Right lobe of liver (tissue), 6 donors: ENCODE data around the gene PTPRN2. TPM values are rescaled to one million over a fixed set of nuclear protein-coding genes. Genes with fewer than 3 reads are reported as not detected.
A peak's percentile ranks its signal among the peaks of the same experiment; 100 is the strongest.
"Not testable (repeated sequence)": the region's sequence is repeated elsewhere in the genome, so short reads cannot be mapped to it uniquely, and the experiment has no call there.

Experiments
- ATAC-seq, 4 donors: fragments of 200-7000 bp; cut with Tn5 transposase; one replicate each; pipeline ENCODE4 v1.9.1; 2020; ENCODE audit warnings: mild to moderate bottlenecking in 4 of 4, moderate library complexity in 4 of 4
- DNase-seq, 3 donors: peaks; one replicate each; pipeline ENCODE4 v3.0.0-alpha.2; 2020
- H3K27ac ChIP-seq, 3 donors: fragments of 200-600 bp; one replicate each; pipeline ENCODE4 v1.8.0; 2022
- H3K27me3 ChIP-seq, 2 donors: fragments of 200-600 bp; one replicate each; pipeline ENCODE4 v1.8.0; 2022
- H3K36me3 ChIP-seq, 4 donors: fragments of 200-600 bp; sonication (generic) in 1 of 4; one replicate each; pipeline versions ENCODE4 v1.5.1 to v1.8.0; 2017 to 2022; ENCODE audit warnings: control low read depth in 1 of 4
- H3K4me1 ChIP-seq, 4 donors: fragments of 200-600 bp; sonication (generic) in 1 of 4; one replicate each; pipeline versions ENCODE4 v1.5.1 to v1.8.0; 2017 to 2022; ENCODE audit warnings: control low read depth in 1 of 4
- H3K4me3 ChIP-seq, 3 donors: fragments of 200-600 bp; one replicate each; pipeline ENCODE4 v1.8.0; 2022
- H3K9me3 ChIP-seq, 4 donors: fragments of 200-600 bp; sonication (generic) in 1 of 4; one replicate each; pipeline versions ENCODE4 v1.5.1 to v1.8.0; 2017 to 2022; ENCODE audit warnings: control low read depth in 1 of 4
- POLR2A ChIP-seq: fragments of 450-650 bp; IDR thresholded peaks from one replicate; pipeline ENCODE4 v1.6.1; 2017; ENCODE audit warnings: antibody characterized with exemption, mild to moderate bottlenecking
- WGBS: methylation state at CpG from one replicate; pipeline ENCODE4 v1.1.6; 2018; ENCODE audit warnings: low coverage, low lambda C conversion rate; ENCODE audit not compliant: insufficient coverage; ENCODE audit errors: missing lambda C conversion rate; 5-methylcytosine and 5-hydroxymethylcytosine counted together
- intact Hi-C, 2 donors: fragments of 100-400 bp; cut with DNase I; formaldehyde crosslinking; loops; one replicate each; pipeline versions ENCODE4 v1.11.2 to v1.14.1; 2022
- long read RNA-seq: library from polyadenylated mRNA; unstranded; transcript quantifications from one replicate; pipeline ENCODE4 v2.0.0, GENCODE V29; 2019
- total RNA-seq, 6 experiments: library from RNA; depleted of rRNA in 2 of 6; stranded (reverse); fragments of >200 nt in 2 of 6; fragmentation: NEBNext Ultra II Directional in 3 of 6; extraction: Animal tissue kit (Norgen Biotek cat#: 25700) in 3 of 6; gene quantifications; one replicate each; pipeline versions ENCODE4 v1.1.0 to v1.2.4, GENCODE V29; 2016 to 2023
- TF ChIP-seq, protein P1 (sequence below), 4 donors: fragments of 200-600 bp in 3 of 4; fragments of 450-650 bp in 1 of 4; IDR thresholded peaks; one replicate each; pipeline versions ENCODE4 v1.5.1 to v1.8.0; 2016 to 2022; ENCODE audit warnings: antibody characterized with exemption in 4 of 4, mild to moderate bottlenecking in 2 of 4
- donor health status: DM: no; HTN: yes; CAD: no.
- donor health status: DM: no; HTN: no; CAD: no.
- donor health status: DM: no; HTN: no; CAD: no.
- donor health status: DM: no; HTN: yes; CAD: no.
- donor health status: DM: no; HTN: yes; CAD: no.

The PTPRN2 gene
- total RNA-seq: under 1 TPM; 0.15 to 0.87 (median 0.67) TPM
- long read RNA-seq, partial matches to known transcripts: 2 of 2 reads
- long read RNA-seq, other reads (novel, unspliced or antisense): 0 of 2 reads

DNA sequence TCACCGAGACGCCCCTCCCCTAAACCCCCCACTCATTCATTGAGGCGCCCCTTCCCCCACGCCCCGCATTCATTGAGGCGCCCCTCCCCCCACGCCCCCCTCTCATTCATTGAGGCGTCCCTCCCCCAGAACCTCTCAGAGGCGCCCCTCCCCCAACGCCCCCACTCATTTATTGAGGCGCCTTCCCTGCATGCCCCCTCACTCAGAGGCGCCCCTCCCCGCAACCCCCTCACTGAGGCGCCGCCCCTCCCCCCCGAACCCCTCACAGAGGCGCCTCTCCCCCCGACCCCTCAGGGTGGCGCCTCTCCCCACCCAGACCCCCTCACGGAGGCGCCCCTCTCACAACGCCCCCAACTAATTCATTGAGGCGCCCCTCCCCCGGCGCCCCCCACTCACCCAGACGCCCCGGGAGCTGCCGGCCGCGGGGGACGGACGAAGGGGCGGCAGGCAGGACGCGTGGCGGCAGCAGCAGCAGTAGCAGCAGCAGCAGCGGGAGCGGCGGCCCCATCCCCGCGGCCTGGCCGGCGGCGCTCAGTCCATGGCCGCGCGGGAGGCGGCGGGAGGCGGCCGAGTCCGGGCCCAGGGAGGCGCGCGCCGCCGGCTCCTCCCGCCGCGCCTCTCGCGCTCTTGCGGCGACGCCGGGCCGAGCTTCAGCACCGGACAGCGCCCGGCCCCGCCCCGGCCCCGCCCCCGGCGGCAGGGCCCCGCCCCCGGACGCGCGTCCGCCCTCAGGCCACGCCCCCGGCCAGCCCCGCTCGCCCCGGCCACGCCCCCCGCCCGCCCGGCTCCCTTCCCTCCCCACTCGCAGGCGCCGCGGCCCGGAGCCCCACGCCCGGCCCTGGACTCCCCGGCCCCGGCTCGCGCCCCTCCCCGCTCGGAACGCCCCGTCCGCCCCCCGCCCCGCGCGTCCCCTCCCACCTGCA is at the start of gene PTPRN2:
PTPRN2 (minus strand) TSS at position 662 of the 923 bp plus-strand sequence.
- no peaks in the 10 kb centered on the region for H3K9me3 ChIP-seq
- no peak within 1 kb of the TSS for H3K27ac ChIP-seq
- peaks cover 0 to 14% of the 10 kb centered on the region in 2 donors for H3K27me3 ChIP-seq
- peaks cover 0 to 5% (median 0%) of the 10 kb centered on the region in 4 donors for H3K4me1 ChIP-seq
- no peaks in the 10 kb centered on the region for H3K36me3 ChIP-seq
- H3K4me3 ChIP-seq: peak within 1 kb of the TSS in 1 of 3 donors; percentile 40
- DNase-seq: peak; percentile 54 to 70 (median 65)
- TF ChIP-seq POLR2A: no peak
- TF ChIP-seq, protein P1, sequence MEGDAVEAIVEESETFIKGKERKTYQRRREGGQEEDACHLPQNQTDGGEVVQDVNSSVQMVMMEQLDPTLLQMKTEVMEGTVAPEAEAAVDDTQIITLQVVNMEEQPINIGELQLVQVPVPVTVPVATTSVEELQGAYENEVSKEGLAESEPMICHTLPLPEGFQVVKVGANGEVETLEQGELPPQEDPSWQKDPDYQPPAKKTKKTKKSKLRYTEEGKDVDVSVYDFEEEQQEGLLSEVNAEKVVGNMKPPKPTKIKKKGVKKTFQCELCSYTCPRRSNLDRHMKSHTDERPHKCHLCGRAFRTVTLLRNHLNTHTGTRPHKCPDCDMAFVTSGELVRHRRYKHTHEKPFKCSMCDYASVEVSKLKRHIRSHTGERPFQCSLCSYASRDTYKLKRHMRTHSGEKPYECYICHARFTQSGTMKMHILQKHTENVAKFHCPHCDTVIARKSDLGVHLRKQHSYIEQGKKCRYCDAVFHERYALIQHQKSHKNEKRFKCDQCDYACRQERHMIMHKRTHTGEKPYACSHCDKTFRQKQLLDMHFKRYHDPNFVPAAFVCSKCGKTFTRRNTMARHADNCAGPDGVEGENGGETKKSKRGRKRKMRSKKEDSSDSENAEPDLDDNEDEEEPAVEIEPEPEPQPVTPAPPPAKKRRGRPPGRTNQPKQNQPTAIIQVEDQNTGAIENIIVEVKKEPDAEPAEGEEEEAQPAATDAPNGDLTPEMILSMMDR (IDR thresholded peaks at IDR 0.05): no peak
- peak; percentile 71 to 95 (median 84) for ATAC-seq
- WGBS: 5% methylated on average over 21 of the region's 110 CpGs
- intact Hi-C loops: no loop called here

DNA sequence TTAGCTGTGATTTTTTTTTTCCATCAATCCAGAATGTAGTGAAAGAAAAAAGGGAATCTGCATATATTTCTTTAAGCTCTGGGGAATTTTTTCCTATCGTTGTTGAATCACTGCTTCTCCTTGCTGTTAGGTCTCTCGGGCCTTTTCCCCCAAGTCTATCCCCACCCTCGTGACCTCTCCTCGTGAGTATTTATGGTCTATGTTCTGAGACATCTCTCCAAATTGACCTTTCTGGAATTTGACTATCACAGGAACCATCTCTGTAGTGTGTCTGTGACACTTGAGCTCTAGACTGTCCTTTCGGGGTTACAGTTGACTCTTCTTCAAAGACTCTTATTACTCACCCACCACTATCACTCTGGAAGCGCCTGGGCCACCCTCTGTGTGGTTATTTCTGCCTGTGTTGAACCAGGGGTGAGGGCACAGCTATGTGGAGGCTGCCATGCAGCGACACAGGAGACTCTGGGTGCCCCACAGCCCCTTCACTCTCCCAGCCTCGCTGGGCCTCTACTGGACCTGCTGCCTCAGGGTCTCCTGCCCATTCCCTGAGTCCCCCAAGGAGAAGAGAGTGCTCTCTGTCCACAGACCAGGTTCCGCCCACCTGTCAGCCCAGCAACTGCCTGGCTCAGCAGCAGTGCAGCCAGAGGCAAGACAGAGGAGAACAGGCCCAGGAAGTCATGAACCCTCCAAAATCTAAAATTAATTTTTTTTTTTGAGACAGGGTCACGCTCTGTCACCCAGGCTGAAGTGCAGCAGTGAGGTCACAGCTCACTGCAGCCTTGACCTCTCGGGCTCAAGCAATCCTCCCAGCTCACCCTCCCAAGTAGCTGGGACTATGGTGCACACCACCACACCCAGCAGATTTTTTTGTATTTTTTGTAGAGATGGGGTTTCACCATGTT is 45.7 kb upstream of the PTPRN2 start:
- TF ChIP-seq, protein P1 (IDR thresholded peaks at IDR 0.05): no peak
- TF ChIP-seq POLR2A: no peak
- intact Hi-C loops: no loop called here
- no peak for DNase-seq
- H3K27ac ChIP-seq: no peak overlapping the region
- H3K36me3 ChIP-seq: no peaks in the 10 kb centered on the region
- H3K4me3 ChIP-seq: no peak overlapping the region
- peaks cover 0 to 6% (median 0%) of the 10 kb centered on the region in 4 donors for H3K4me1 ChIP-seq
- no peaks in the 10 kb centered on the region for H3K9me3 ChIP-seq
- 94% methylated on average over 7 of the region's 11 CpGs for WGBS
- no peaks in the 10 kb centered on the region for H3K27me3 ChIP-seq
- ATAC-seq: no peak

DNA sequence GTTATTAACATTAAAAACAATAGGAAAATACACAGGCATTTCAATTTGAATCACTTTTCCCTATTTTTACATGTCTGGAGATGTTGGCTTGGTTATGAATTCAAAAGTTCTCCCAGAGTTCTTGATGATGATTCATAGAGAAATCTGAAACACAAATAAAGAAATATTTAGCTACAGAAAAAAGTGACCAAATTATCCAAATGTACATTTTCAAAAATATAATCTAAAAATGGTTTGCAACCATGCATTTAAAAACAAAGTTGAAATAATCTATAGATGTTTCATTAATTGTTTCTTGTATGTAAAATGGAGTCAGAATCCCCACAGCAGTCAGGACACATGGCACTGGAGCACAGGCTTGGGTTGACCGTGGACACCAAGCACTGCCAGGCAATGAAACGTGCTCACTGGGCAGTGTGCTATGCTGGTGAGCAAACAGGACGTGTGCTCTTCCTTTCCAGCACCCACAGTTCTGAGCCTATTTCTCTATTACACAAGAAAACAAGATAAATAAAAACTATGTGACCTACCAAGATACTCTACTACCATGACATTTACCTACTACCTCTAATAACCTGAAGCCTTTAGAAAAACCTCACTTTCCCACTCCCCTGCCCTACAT is 44.1 kb upstream of the PTPRN2 start:
- Histone ChIP-seq H3K4me3 (no peak overlapping the region), H3K27ac (peak overlapping the region in 2 of 3 donors; percentile 20 to 38), H3K4me1 (peaks cover 0 to 6% (median 0%) of the 10 kb centered on the region in 4 donors), H3K36me3 (no peaks in the 10 kb centered on the region), H3K9me3 (no peaks in the 10 kb centered on the region), H3K27me3 (no peaks in the 10 kb centered on the region)
- ATAC-seq (peak; percentile 92 to 99 (median 98)), DNase-seq (peak; percentile 71 to 74 (median 72))
- intact Hi-C loops: no loop called here
- TF ChIP-seq, protein P1 (IDR thresholded peaks at IDR 0.05): no peak
- TF ChIP-seq POLR2A: no peak
- 7% methylated on average over 3 of the region's 3 CpGs for WGBS

DNA sequence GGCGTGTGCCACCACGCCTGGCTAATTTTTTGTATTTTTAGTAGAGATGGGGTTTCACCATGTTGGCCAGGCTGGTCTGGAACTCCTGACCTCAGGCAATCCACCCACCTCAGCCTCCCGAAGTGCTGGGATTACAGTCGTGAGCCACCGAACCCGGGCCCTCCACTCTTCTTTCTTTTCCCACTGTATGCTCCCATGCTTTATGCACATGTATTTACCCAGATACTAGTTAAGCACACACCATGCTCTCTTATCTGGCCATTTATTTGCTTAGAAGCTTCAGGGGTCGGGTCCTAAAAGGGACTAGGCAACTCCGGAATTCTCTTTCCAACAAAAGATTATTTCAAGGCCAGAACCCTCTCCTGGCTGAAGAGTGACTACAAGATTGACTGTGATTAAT is 38.7 kb upstream of the PTPRN2 start:
- H3K4me3 ChIP-seq, H3K9me3 ChIP-seq, H3K4me1 ChIP-seq, ATAC-seq, H3K27ac ChIP-seq, DNase-seq, H3K36me3 ChIP-seq, H3K27me3 ChIP-seq, intact Hi-C loops: not testable (repeated sequence)
- WGBS: 52% methylated on average over 7 of the region's 8 CpGs
